KMS-11 (cell line): ENCODE measurements around the gene PPM1K.

Experiments used
- H2AFZ ChIP-seq: fragments of 200-600 bp; sonication (generic); 2 replicates; pipeline ENCODE4 v1.6.1; 2016; ENCODE audit warnings: antibody characterized with exemption, mixed run types, low read depth
- H3K27ac ChIP-seq: fragments of 200-600 bp; sonication (generic); 2 replicates; pipeline ENCODE4 v1.6.1; 2016; ENCODE audit warnings: mild to moderate bottlenecking, mixed run types
- H3K27me3 ChIP-seq: fragments of 200-600 bp; sonication (generic); 2 replicates; pipeline ENCODE4 v1.6.1; 2017; ENCODE audit warnings: mild to moderate bottlenecking, low read depth, mixed run types, moderate library complexity; ENCODE audit not compliant: insufficient read depth
- H3K36me3 ChIP-seq: fragments of 200-600 bp; sonication (generic); 2 replicates; pipeline ENCODE4 v1.6.1; 2017; ENCODE audit warnings: mild to moderate bottlenecking, mixed run types; ENCODE audit not compliant: insufficient read depth
- H3K4me1 ChIP-seq: fragments of 200-600 bp; sonication (generic); 2 replicates; pipeline ENCODE4 v1.6.1; 2016; ENCODE audit warnings: mild to moderate bottlenecking, low read depth, mixed run types; ENCODE audit not compliant: poor library complexity, severe bottlenecking
- H3K4me2 ChIP-seq: fragments of 200-600 bp; sonication (generic); 2 replicates; pipeline ENCODE4 v1.7.0; 2016; ENCODE audit warnings: mild to moderate bottlenecking, mixed run types
- H3K4me3 ChIP-seq: fragments of 200-600 bp; sonication (generic); IDR thresholded peaks from 2 replicates; pipeline ENCODE4 v1.6.1; 2017; ENCODE audit warnings: low read depth, low read length, mixed read lengths; ENCODE audit not compliant: insufficient read depth
- H3K79me2 ChIP-seq: fragments of 200-600 bp; sonication (generic); 2 replicates; pipeline ENCODE4 v1.6.1; 2016; ENCODE audit warnings: low read depth, mixed run types; ENCODE audit not compliant: insufficient read depth
- H3K9ac ChIP-seq: fragments of 200-600 bp; sonication (generic); 2 replicates; pipeline ENCODE4 v1.6.1; 2016; ENCODE audit warnings: mild to moderate bottlenecking, mixed run types
- H4K20me1 ChIP-seq: fragments of 200-600 bp; sonication (generic); 2 replicates; pipeline ENCODE4 v1.6.1; 2016; ENCODE audit warnings: mild to moderate bottlenecking, mixed run types; ENCODE audit not compliant: insufficient read depth
- TF ChIP-seq, protein P1 (sequence below): fragments of 200-600 bp; sonication (generic); conservative IDR thresholded peaks from 2 replicates; pipeline ENCODE4 v1.6.1; 2017; ENCODE audit warnings: low read depth, mild to moderate bottlenecking, antibody characterized with exemption, low read length, moderate library complexity, mixed read lengths

Gene PPM1K

DNA sequence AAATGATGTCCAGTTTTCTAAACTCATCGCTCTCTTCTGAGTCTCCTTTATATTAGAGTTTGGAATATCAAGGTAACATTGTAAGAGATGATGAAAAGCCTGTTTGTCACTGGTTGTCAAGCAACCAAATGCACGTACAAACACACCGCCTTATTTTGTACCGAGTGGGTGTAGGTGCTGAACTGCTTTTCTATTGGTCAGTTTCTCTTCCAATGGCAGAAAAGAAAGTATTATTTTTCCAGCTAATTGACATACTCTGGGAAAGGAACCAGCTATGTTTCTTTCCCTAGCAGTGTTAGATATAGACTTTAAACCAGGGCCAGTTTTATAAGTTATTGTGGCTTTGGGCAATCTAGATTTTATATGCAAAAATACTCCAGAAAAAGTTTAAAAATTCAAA is 6.6 kb upstream of the PPM1K start:
- no peak overlapping the region for H2AFZ ChIP-seq
- no peak overlapping the region for H3K27ac ChIP-seq
- no peaks in the 10 kb centered on the region for H3K36me3 ChIP-seq
- no peak overlapping the region for H3K4me2 ChIP-seq
- no peak overlapping the region for H3K4me3 ChIP-seq
- no peaks in the 10 kb centered on the region for H3K79me2 ChIP-seq
- H3K9ac ChIP-seq, result no peak overlapping the region
- no peaks in the 10 kb centered on the region for H3K4me1 ChIP-seq
- TF ChIP-seq, protein P1, sequence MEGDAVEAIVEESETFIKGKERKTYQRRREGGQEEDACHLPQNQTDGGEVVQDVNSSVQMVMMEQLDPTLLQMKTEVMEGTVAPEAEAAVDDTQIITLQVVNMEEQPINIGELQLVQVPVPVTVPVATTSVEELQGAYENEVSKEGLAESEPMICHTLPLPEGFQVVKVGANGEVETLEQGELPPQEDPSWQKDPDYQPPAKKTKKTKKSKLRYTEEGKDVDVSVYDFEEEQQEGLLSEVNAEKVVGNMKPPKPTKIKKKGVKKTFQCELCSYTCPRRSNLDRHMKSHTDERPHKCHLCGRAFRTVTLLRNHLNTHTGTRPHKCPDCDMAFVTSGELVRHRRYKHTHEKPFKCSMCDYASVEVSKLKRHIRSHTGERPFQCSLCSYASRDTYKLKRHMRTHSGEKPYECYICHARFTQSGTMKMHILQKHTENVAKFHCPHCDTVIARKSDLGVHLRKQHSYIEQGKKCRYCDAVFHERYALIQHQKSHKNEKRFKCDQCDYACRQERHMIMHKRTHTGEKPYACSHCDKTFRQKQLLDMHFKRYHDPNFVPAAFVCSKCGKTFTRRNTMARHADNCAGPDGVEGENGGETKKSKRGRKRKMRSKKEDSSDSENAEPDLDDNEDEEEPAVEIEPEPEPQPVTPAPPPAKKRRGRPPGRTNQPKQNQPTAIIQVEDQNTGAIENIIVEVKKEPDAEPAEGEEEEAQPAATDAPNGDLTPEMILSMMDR, result no peak
- H4K20me1 ChIP-seq, result no peaks in the 10 kb centered on the region
- no peaks in the 10 kb centered on the region for H3K27me3 ChIP-seq

DNA sequence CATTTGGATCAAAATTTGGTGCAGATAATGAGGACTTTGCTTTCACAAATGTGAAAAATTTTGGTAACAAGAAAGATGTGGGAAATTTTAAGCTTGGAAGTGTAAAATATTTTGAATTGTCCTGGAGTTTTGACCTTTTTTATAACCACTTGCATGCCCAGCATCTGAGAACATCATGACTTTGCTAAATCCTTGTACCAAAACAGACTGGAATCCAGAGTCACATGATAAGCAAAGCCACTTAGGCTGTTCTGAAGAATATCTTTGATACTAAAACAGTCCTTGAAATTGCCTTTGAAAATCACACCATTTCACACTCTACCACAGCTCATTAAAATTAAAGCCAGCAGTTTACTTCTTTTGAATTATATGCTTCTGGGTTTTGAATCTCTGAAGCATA is 2.5 kb upstream of the PPM1K start:
- Histone ChIP-seq H3K36me3 (no peaks in the 10 kb centered on the region), H3K4me2 (no peak overlapping the region), H3K4me1 (peaks cover 15% of the 10 kb centered on the region), H2AFZ (no peak overlapping the region), H4K20me1 (no peaks in the 10 kb centered on the region), H3K27ac (no peak overlapping the region), H3K27me3 (no peaks in the 10 kb centered on the region), H3K79me2 (peaks cover 10% of the 10 kb centered on the region), H3K4me3 (no peak overlapping the region), H3K9ac (no peak overlapping the region)
- TF ChIP-seq, protein P1, result no peak

DNA sequence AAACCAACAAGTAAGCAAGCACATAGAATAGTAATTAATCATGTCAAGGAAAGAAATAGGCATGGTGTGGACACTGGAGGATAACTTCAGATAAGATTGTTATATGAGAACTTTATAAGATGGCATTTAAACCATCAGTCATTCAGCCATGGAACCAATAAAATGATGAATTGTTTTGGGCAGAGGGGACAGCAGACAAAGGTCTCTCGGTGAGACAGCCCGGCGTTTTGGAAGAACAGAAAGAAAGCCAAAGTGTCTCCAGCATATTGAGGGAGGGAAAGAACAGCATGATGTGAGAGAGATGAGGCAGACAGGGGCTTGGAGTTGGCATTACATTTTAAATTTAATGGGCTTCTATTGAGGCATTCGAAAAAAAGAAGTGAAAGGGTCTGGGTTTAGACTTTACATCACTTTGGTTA is 883 bp upstream of the PPM1K start:
- H4K20me1 ChIP-seq, result no peaks in the 10 kb centered on the region
- no peaks in the 10 kb centered on the region for H3K36me3 ChIP-seq
- no peaks in the 10 kb centered on the region for H3K27me3 ChIP-seq
- H3K79me2 ChIP-seq, result peaks cover 27% of the 10 kb centered on the region
- H3K4me1 ChIP-seq, result peaks cover 32% of the 10 kb centered on the region
- H2AFZ ChIP-seq, result peak overlapping the region; percentile 55
- peak overlapping the region; percentile 82 for H3K4me3 ChIP-seq
- H3K9ac ChIP-seq, result peak overlapping the region; percentile 22; the same call in 1 of the 2 replicates
- TF ChIP-seq, protein P1, result no peak
- H3K4me2 ChIP-seq, result peak overlapping the region; percentile 88
- peak overlapping the region; percentile 91; the same call in 1 of the 2 replicates for H3K27ac ChIP-seq

DNA sequence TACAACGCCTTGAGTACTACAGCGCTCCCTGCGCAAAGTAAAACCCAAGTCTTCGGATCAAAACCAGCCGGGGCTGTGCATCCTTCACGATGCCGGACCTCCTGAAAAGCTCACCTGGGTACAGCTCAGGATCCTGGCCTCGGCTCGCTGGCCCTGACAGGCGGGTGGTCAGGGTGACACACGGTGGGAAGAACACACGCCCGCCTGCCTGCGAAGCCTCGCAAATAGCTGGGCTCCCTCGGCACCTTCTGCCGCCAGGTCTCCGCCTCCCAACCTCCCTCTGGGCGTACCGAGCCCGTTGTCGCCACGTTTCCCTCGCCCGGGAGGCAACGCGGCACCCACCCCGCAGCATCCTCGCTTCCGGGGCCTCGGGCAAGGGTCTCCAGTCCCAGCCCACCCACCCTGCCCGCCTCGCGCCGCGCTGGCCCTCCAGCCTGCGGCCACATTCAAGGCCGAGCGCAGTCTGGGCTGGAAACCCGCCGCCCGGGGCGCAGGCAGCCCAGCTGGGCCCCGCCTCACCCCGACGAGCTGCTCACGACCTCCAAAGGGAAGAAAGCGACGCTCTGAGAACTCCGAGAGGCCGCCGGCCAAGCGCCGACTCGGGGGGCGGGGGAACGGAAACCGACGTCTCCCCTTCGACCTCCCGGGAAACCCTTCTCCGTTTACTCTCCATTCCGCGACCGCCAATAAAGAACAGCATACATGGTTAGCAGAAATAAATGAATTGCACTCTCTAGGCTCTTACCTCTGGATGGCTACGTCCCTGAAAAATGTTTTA is 511 bp downstream of the PPM1K start:
- Histone ChIP-seq H3K27ac (peak overlapping the region; percentile 91), H3K4me3 (peak overlapping the region; percentile 94), H3K79me2 (peaks cover 37% of the 10 kb centered on the region), H2AFZ (peak overlapping the region; percentile 100), H3K36me3 (no peaks in the 10 kb centered on the region), H3K27me3 (no peaks in the 10 kb centered on the region), H4K20me1 (no peaks in the 10 kb centered on the region), H3K9ac (peak overlapping the region; percentile 86), H3K4me2 (peak overlapping the region; percentile 97), H3K4me1 (peaks cover 32% of the 10 kb centered on the region)
- TF ChIP-seq, protein P1, result no peak
